ENCODE data around the gene DIP2C.

- TF ChIP-seq, protein P1, sequence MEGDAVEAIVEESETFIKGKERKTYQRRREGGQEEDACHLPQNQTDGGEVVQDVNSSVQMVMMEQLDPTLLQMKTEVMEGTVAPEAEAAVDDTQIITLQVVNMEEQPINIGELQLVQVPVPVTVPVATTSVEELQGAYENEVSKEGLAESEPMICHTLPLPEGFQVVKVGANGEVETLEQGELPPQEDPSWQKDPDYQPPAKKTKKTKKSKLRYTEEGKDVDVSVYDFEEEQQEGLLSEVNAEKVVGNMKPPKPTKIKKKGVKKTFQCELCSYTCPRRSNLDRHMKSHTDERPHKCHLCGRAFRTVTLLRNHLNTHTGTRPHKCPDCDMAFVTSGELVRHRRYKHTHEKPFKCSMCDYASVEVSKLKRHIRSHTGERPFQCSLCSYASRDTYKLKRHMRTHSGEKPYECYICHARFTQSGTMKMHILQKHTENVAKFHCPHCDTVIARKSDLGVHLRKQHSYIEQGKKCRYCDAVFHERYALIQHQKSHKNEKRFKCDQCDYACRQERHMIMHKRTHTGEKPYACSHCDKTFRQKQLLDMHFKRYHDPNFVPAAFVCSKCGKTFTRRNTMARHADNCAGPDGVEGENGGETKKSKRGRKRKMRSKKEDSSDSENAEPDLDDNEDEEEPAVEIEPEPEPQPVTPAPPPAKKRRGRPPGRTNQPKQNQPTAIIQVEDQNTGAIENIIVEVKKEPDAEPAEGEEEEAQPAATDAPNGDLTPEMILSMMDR (IDR thresholded peaks at IDR 0.05) = no peak
- no peak for TF ChIP-seq POLR2A (IDR thresholded peaks at IDR 0.05)
These were observed 44.5 kb downstream of the DIP2C start for GRCh38 chr10:644943-645334.
